KMS-11 (cell line): ENCODE measurements around the gene KIF1C.

Source experiments
- H2AFZ ChIP-seq: fragments of 200-600 bp; sonication (generic); 2 replicates; pipeline ENCODE4 v1.6.1; 2016; ENCODE audit warnings: antibody characterized with exemption, mixed run types, low read depth
- H3K27ac ChIP-seq: fragments of 200-600 bp; sonication (generic); 2 replicates; pipeline ENCODE4 v1.6.1; 2016; ENCODE audit warnings: mild to moderate bottlenecking, mixed run types
- H3K27me3 ChIP-seq: fragments of 200-600 bp; sonication (generic); 2 replicates; pipeline ENCODE4 v1.6.1; 2017; ENCODE audit warnings: mild to moderate bottlenecking, low read depth, mixed run types, moderate library complexity; ENCODE audit not compliant: insufficient read depth
- H3K36me3 ChIP-seq: fragments of 200-600 bp; sonication (generic); 2 replicates; pipeline ENCODE4 v1.6.1; 2017; ENCODE audit warnings: mild to moderate bottlenecking, mixed run types; ENCODE audit not compliant: insufficient read depth
- H3K4me1 ChIP-seq: fragments of 200-600 bp; sonication (generic); 2 replicates; pipeline ENCODE4 v1.6.1; 2016; ENCODE audit warnings: mild to moderate bottlenecking, low read depth, mixed run types; ENCODE audit not compliant: poor library complexity, severe bottlenecking
- H3K4me2 ChIP-seq: fragments of 200-600 bp; sonication (generic); 2 replicates; pipeline ENCODE4 v1.7.0; 2016; ENCODE audit warnings: mild to moderate bottlenecking, mixed run types
- H3K4me3 ChIP-seq: fragments of 200-600 bp; sonication (generic); IDR thresholded peaks from 2 replicates; pipeline ENCODE4 v1.6.1; 2017; ENCODE audit warnings: low read depth, low read length, mixed read lengths; ENCODE audit not compliant: insufficient read depth
- H3K79me2 ChIP-seq: fragments of 200-600 bp; sonication (generic); 2 replicates; pipeline ENCODE4 v1.6.1; 2016; ENCODE audit warnings: low read depth, mixed run types; ENCODE audit not compliant: insufficient read depth
- H3K9ac ChIP-seq: fragments of 200-600 bp; sonication (generic); 2 replicates; pipeline ENCODE4 v1.6.1; 2016; ENCODE audit warnings: mild to moderate bottlenecking, mixed run types
- H4K20me1 ChIP-seq: fragments of 200-600 bp; sonication (generic); 2 replicates; pipeline ENCODE4 v1.6.1; 2016; ENCODE audit warnings: mild to moderate bottlenecking, mixed run types; ENCODE audit not compliant: insufficient read depth
- TF ChIP-seq, protein P1 (sequence below): fragments of 200-600 bp; sonication (generic); conservative IDR thresholded peaks from 2 replicates; pipeline ENCODE4 v1.6.1; 2017; ENCODE audit warnings: low read depth, mild to moderate bottlenecking, antibody characterized with exemption, low read length, moderate library complexity, mixed read lengths

The KIF1C gene

DNA sequence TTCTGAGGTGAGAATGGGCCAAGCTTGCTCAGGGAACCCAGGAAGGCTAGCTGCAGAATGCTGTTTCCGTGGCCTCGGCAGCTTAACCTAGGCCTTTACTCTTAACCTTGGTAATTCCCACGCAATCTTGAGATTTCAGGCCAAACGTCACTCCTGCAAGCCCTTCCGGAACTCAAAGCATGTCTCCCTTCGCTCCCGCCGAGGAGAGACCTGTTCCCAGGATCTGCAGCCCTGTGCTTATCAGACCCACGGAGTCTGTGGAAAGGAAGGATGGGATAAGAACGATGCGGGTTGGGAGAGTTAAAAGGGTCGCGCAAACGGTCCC, 80.0 kb downstream of the KIF1C start:
- Histone ChIP-seq H4K20me1 (no peaks in the 10 kb centered on the region), H3K27ac (no peak overlapping the region), H3K9ac (no peak overlapping the region), H3K27me3 (no peaks in the 10 kb centered on the region), H3K4me1 (no peaks in the 10 kb centered on the region), H3K36me3 (no peaks in the 10 kb centered on the region), H3K79me2 (no peaks in the 10 kb centered on the region), H3K4me2 (no peak overlapping the region), H3K4me3 (no peak overlapping the region), H2AFZ (no peak overlapping the region)
- TF ChIP-seq, protein P1, sequence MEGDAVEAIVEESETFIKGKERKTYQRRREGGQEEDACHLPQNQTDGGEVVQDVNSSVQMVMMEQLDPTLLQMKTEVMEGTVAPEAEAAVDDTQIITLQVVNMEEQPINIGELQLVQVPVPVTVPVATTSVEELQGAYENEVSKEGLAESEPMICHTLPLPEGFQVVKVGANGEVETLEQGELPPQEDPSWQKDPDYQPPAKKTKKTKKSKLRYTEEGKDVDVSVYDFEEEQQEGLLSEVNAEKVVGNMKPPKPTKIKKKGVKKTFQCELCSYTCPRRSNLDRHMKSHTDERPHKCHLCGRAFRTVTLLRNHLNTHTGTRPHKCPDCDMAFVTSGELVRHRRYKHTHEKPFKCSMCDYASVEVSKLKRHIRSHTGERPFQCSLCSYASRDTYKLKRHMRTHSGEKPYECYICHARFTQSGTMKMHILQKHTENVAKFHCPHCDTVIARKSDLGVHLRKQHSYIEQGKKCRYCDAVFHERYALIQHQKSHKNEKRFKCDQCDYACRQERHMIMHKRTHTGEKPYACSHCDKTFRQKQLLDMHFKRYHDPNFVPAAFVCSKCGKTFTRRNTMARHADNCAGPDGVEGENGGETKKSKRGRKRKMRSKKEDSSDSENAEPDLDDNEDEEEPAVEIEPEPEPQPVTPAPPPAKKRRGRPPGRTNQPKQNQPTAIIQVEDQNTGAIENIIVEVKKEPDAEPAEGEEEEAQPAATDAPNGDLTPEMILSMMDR: no peak
